ENCODE measurements around the gene PCCA. TPM values are rescaled to one million over a fixed set of nuclear protein-coding genes. Genes with fewer than 3 reads are reported as not detected.

Gene PCCA
- polyA plus RNA-seq (2012; rRNA removed) = 6.8 and 7.3 TPM in 2 replicates
- polyA plus RNA-seq (2012; cell fraction: cytosol; rRNA removed) = 8.7 and 9.8 TPM in 2 replicates
- polyA plus RNA-seq (2012; cell fraction: nucleus; rRNA removed) = 8.0 and 11.3 TPM in 2 replicates

DNA sequence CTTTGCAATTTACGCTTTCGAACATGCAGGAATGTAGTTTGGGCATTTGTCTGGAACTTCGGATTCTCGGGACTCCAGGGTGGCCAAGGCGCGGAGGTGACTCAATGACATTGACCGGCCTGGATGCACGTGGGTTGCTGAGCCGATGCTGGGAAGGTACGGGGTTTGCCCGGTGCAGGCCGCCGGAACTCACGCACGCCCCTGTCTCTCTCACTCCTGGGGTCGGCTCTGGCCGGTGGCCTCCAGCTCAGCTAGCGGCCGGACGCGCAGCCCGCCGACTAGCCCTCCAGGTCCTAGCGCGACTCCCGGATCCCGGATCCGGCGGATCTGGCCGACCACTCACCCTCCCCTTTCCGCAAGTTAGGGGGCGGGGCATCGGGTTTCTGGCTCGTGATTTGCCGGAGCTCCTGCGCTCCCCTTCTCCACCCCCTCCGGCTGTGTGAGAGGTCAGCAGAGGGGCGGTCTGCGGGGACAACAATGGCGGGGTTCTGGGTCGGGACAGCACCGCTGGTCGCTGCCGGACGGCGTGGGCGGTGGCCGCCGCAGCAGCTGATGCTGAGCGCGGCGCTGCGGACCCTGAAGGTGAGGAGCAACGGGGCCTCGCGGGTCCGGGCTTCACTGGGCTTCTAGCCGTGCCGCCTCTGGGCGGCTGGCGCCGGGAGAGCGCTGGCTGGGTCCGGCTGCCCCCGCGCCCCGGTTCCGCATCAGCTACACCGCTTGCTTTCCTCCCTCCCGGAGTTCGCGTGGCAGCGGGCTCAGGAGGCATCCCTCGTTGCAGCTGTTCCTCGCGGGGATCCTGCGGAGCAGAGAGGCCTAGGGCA, at the start of gene PCCA:
TSS of gene PCCA (plus strand) at position 450 of the 821 bp plus-strand sequence. CDS start at position 478, 28 bp downstream.
- Histone ChIP-seq H4K20me1 (ENCODE audit: insufficient read depth) (peaks cover 19% of the 10 kb centered on the region), H3K4me1 (ENCODE audit: control insufficient read depth in 1 of 2, insufficient read depth in 2 of 2, low read depth in 1 of 2, low read length in 1 of 2) (peaks cover 6 to 9% of the 10 kb centered on the region in 2 experiments; a peak in 3 of 4 replicates), H3K36me3 (replicated peaks in 1 of 2; ENCODE audit: control insufficient read depth in 1 of 2, insufficient read depth in 2 of 2, low read length in 1 of 2) (no peaks in the 10 kb centered on the region), H3K4me3 (ENCODE audit: low read depth in 2 of 2, low read length in 1 of 2) (peak within 1 kb of the TSS; percentile 79 to 94), H3K9ac (peak within 1 kb of the TSS; percentile 70), H3K9me3 (no peaks in the 10 kb centered on the region), H3K9me2 (no peaks in the 10 kb centered on the region), H3K79me2 (ENCODE audit: insufficient read depth) (peaks cover 57% of the 10 kb centered on the region), H2AFZ (ENCODE audit: low read depth) (peak within 1 kb of the TSS; percentile 86), H3F3A (replicated peaks; ENCODE audit: insufficient read depth) (no peaks in the 10 kb centered on the region), H3K4me2 (peak within 1 kb of the TSS; percentile 72), H3K27me3 (ENCODE audit: insufficient read depth) (no peaks in the 10 kb centered on the region), H3K27ac (ENCODE audit: low read depth in 2 of 2, low read length in 1 of 2) (peak within 1 kb of the TSS; percentile 56 to 72; a peak in 3 of 4 replicates)
- CTCF ChIA-PET = interaction anchor here (0.8 to 1.6 kb wide), 4 partner anchors 14 to 189 kb away, joined by 3 to 5 read pairs (median 3); no protein-coding TSS in a partner anchor
- POLR2A ChIA-PET = no interaction called here
- DNase-seq = peak; percentile 98
- WGBS (ENCODE audit: low lambda C conversion rate) = 0% methylated on average over 17 of the region's 77 CpGs
- TF ChIP-seq CHD2 (IDR thresholded peaks at IDR 0.05; ENCODE audit: low read length, partially characterized antibody) (peak; percentile 70), TEAD4 (IDR thresholded peaks at IDR 0.05; ENCODE audit: borderline replicate concordance, insufficient read depth) (no peak), MXI1 (IDR thresholded peaks at IDR 0.05; ENCODE audit: low read depth, low read length) (peak; percentile 91), RCOR1 (IDR thresholded peaks at IDR 0.05; ENCODE audit: low read length) (peak; percentile 31; the same call in 1 of the 2 replicates), EZH2phosphoT487 (IDR thresholded peaks at IDR 0.05; ENCODE audit: borderline replicate concordance, low read depth) (no peak), NRF1 (IDR thresholded peaks at IDR 0.05; ENCODE audit: low read depth, low read length) (peak; percentile 27; the same call in 1 of the 2 replicates), FOXM1 (IDR thresholded peaks at IDR 0.05; ENCODE audit: low read depth) (no peak), EP300 (IDR thresholded peaks at IDR 0.05; ENCODE audit: borderline replicate concordance in 1 of 2, low read depth in 1 of 2, low read length in 1 of 2) (no peak), GABPA (IDR thresholded peaks at IDR 0.05; ENCODE audit: low read depth) (peak; percentile 80), ZBTB33 (IDR thresholded peaks at IDR 0.05; ENCODE audit: borderline replicate concordance, low read depth) (no peak), MAX (IDR thresholded peaks at IDR 0.05; ENCODE audit: low read depth) (peak; percentile 87), TCF12 (IDR thresholded peaks at IDR 0.05) (no peak; the same call in 1 of the 2 replicates), NFIC (IDR thresholded peaks at IDR 0.05; ENCODE audit: borderline replicate concordance) (no peak), FOXJ3 (CRISPR knock-in tag; IDR thresholded peaks at IDR 0.05) (no peak; the same call in 1 of the 2 replicates), RAD21 (IDR thresholded peaks at IDR 0.05; ENCODE audit: low read length) (peak; percentile 2; the same call in 1 of the 2 replicates), RFX5 (IDR thresholded peaks at IDR 0.05; ENCODE audit: low read length) (no peak), USF2 (IDR thresholded peaks at IDR 0.05; ENCODE audit: borderline replicate concordance, low read depth, low read length) (no peak), MEF2A (IDR thresholded peaks at IDR 0.05; ENCODE audit: borderline replicate concordance, low read depth) (no peak), TAF1 (IDR thresholded peaks at IDR 0.05; ENCODE audit: borderline replicate concordance, low read depth, low read length) (peak; percentile 86), PBX3 (IDR thresholded peaks at IDR 0.05) (peak; percentile 41; the same call in 1 of the 2 replicates), GATA2 (CRISPR knock-in tag; IDR thresholded peaks at IDR 0.05) (no peak)
- TF ChIP-seq, protein P1, sequence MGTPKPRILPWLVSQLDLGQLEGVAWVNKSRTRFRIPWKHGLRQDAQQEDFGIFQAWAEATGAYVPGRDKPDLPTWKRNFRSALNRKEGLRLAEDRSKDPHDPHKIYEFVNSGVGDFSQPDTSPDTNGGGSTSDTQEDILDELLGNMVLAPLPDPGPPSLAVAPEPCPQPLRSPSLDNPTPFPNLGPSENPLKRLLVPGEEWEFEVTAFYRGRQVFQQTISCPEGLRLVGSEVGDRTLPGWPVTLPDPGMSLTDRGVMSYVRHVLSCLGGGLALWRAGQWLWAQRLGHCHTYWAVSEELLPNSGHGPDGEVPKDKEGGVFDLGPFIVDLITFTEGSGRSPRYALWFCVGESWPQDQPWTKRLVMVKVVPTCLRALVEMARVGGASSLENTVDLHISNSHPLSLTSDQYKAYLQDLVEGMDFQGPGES (IDR thresholded peaks at IDR 0.05; ENCODE audit: low read depth, low read length) = no peak
- TF ChIP-seq, protein P2, sequence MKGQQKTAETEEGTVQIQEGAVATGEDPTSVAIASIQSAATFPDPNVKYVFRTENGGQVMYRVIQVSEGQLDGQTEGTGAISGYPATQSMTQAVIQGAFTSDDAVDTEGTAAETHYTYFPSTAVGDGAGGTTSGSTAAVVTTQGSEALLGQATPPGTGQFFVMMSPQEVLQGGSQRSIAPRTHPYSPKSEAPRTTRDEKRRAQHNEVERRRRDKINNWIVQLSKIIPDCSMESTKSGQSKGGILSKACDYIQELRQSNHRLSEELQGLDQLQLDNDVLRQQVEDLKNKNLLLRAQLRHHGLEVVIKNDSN (IDR thresholded peaks at IDR 0.05; ENCODE audit: borderline replicate concordance, low read depth) = no peak
- TF ChIP-seq, protein P3, sequence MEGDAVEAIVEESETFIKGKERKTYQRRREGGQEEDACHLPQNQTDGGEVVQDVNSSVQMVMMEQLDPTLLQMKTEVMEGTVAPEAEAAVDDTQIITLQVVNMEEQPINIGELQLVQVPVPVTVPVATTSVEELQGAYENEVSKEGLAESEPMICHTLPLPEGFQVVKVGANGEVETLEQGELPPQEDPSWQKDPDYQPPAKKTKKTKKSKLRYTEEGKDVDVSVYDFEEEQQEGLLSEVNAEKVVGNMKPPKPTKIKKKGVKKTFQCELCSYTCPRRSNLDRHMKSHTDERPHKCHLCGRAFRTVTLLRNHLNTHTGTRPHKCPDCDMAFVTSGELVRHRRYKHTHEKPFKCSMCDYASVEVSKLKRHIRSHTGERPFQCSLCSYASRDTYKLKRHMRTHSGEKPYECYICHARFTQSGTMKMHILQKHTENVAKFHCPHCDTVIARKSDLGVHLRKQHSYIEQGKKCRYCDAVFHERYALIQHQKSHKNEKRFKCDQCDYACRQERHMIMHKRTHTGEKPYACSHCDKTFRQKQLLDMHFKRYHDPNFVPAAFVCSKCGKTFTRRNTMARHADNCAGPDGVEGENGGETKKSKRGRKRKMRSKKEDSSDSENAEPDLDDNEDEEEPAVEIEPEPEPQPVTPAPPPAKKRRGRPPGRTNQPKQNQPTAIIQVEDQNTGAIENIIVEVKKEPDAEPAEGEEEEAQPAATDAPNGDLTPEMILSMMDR (IDR thresholded peaks at IDR 0.05) = no peak
